Heart left ventricle (tissue), 16 donors: Measurements from ENCODE around the gene LRP1-AS. TPM values are rescaled to one million over a fixed set of nuclear protein-coding genes. Genes with fewer than 3 reads are reported as not detected.

Source experiments
- ATAC-seq, 4 donors: fragments of 200-7000 bp; cut with Tn5 transposase; one replicate each; pipeline ENCODE4 v1.9.1; 2020 to 2022; ENCODE audit warnings: moderate library complexity in 4 of 4, mild to moderate bottlenecking in 3 of 4, moderate number of reproducible peaks in 1 of 4
- DNase-seq, 5 donors: peaks; one replicate each; pipeline ENCODE4 v3.0.0-alpha.2; 2020
- H3K27ac ChIP-seq, 12 donors: fragments of 200-600 bp; sonication (generic) in 4 of 12; one replicate each; pipeline versions ENCODE4 v1.5.0 to v1.8.0; 2016 to 2022; ENCODE audit warnings: mild to moderate bottlenecking in 2 of 12
- H3K27me3 ChIP-seq, 9 donors: fragments of 200-600 bp; sonication (generic) in 2 of 9; one replicate each; pipeline versions ENCODE4 v1.5.1 to v1.8.0; 2016 to 2022; ENCODE audit warnings: mild to moderate bottlenecking in 3 of 9
- H3K36me3 ChIP-seq, 9 donors: fragments of 200-600 bp; sonication (generic) in 2 of 9; one replicate each; pipeline versions ENCODE4 v1.5.0 to v1.8.0; 2018 to 2022; ENCODE audit warnings: mild to moderate bottlenecking in 2 of 9
- H3K4me1 ChIP-seq, 12 donors: fragments of 200-600 bp; sonication (generic) in 4 of 12; one replicate each; pipeline versions ENCODE4 v1.5.0 to v1.8.0; 2016 to 2022; ENCODE audit warnings: mild to moderate bottlenecking in 3 of 12
- H3K4me3 ChIP-seq, 12 donors: fragments of 200-600 bp; sonication (generic) in 4 of 12; one replicate each; pipeline versions ENCODE4 v1.5.0 to v1.8.0; 2017 to 2022; ENCODE audit warnings: mild to moderate bottlenecking in 9 of 12, moderate library complexity in 4 of 12
- H3K9me3 ChIP-seq, 12 donors: fragments of 200-600 bp; sonication (generic) in 4 of 12; one replicate each; pipeline versions ENCODE4 v1.5.0 to v1.8.0; 2016 to 2022; ENCODE audit warnings: mild to moderate bottlenecking in 1 of 12
- POLR2A ChIP-seq, 2 donors: fragments of 450-650 bp; IDR thresholded peaks; one replicate each; pipeline ENCODE4 v1.6.1; 2017; ENCODE audit warnings: antibody characterized with exemption in 2 of 2, mild to moderate bottlenecking in 2 of 2, moderate library complexity in 2 of 2
- WGBS, 4 donors: extraction: QIAGEN DNeasy Blood & Tissue Kit in 2 of 4; methylation state at CpG; one replicate each; pipeline versions ENCODE4 v1.1.5 to v1.1.7; 2013 to 2018; 5-methylcytosine and 5-hydroxymethylcytosine counted together
- intact Hi-C, 10 donors: fragments of 100-400 bp; cut with DNase I; formaldehyde crosslinking; loops; one replicate each; pipeline versions ENCODE4 v1.11.1 to v1.14.2; 2022
- polyA plus RNA-seq, 2 donors: library from polyadenylated mRNA; stranded (reverse); fragments of 200-250 nt; gene quantifications; one replicate each; pipeline ENCODE4 v1.2.3, GENCODE V29; 2013
- total RNA-seq, 9 donors: library from RNA; depleted of rRNA in 2 of 9; stranded (reverse); fragments of >200 nt in 2 of 9; fragmentation: NEBNext Ultra II Directional in 3 of 9; extraction: Animal tissue kit (Norgen Biotek cat#: 25700) in 3 of 9; gene quantifications; one replicate each; pipeline versions ENCODE4 v1.1.0 to v1.2.4, GENCODE V29; 2016 to 2023
- TF ChIP-seq, protein P1 (sequence below), 12 donors: fragments of 200-600 bp; sonication (generic) in 4 of 12; IDR thresholded peaks; one replicate each; pipeline versions ENCODE4 v1.5.0 to v1.8.0; 2018 to 2022; ENCODE audit warnings: antibody characterized with exemption in 12 of 12, mild to moderate bottlenecking in 5 of 12
- donor health status: ischemic (EF 13 %, LVEDD 7.1; RV severe dilation, severe dysfunction).
- donor health status: healthy with polysubstance abuse.
- donor health status: DM: no; HTN: yes; CAD: no.
- donor health status: DM: no; HTN: no; CAD: no.
- donor health status: ischemic (EF 25% LVEDD 6.9; RV normal size, moderate dysfunction).
- donor health status: ischemic (EF 25% LVEDD 5.7; RV mildly dilated, moderate dysfunction).
- donor health status: healthy.
- donor health status: DM: yes; HTN: yes; CAD: no.
- donor health status: ischemic (EF 35%, LVEDD 5.7; RV mildly dilated, moderate dysfunction).
- donor health status: nonischemic (EF 11% LVEDD 7.7; RV severe dilation, severe dysfunction).
- donor health status: DM: yes; HTN: yes; CAD: no.
- donor health status: PGD.
- donor health status: ischemic (EF 29% LVEDD 5.4; RV normal size, mild dysfunction).
- donor health status: nonischemic (EF 23%, LVEDD 6.1; RV moderate dilation, normal function).

LRP1-AS gene
- total and polyA plus RNA-seq, 11 donors = not detected

DNA sequence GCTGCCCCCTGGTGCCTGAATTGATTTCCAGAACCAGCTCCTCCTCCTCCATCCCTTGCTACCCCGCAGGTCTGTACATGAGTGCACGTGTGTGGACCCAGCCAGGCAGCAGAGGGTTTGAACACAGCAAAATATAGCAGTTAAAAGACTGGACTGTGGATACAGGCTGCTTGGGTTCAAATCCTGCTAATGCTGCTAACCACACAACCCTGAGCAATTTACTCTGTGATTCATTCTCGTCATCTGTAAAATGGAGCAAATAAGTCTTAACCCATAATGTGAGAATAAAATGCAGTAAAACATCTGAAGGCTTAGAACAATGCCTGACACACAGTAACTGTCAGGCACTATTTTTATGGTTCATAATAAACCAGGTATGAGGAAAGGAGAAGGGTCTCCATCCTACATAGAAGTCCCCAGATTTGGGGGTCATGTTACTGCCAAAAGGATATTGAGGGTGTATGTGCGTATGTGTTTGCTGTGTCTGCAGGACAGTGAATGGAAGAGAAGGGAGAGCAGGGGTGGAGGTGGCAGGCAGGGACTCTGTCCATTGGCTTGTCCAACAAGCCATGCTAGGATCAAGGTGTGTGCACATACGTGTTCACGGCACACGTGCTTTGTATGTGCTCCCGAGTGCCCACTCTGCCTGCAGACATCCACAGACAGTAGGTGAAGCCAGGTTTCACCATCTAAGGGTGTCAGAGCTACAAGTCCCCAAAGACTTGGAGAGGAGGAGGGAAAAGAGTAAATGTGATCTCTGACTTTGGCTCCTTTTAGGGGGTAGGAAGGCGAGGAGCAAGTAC is 34.7 kb downstream of the LRP1-AS start:
- Histone ChIP-seq H3K36me3 (peaks cover 0 to 12% (median 4%) of the 10 kb centered on the region in 9 donors), H3K27me3 (no peaks in the 10 kb centered on the region), H3K27ac (peak overlapping the region; percentile 86 to 100 (median 99)), H3K9me3 (no peaks in the 10 kb centered on the region), H3K4me3 (peak overlapping the region in 10 of 12 donors; percentile 54 to 88 (median 68)), H3K4me1 (peaks cover 0 to 29% (median 17%) of the 10 kb centered on the region in 12 donors)
- ATAC-seq (peak in 1 of 4 donors; percentile 73), DNase-seq (no peak)
- TF ChIP-seq POLR2A (IDR thresholded peaks at IDR 0.05) = peak in 1 of 2 donors; percentile 13
- TF ChIP-seq, protein P1, sequence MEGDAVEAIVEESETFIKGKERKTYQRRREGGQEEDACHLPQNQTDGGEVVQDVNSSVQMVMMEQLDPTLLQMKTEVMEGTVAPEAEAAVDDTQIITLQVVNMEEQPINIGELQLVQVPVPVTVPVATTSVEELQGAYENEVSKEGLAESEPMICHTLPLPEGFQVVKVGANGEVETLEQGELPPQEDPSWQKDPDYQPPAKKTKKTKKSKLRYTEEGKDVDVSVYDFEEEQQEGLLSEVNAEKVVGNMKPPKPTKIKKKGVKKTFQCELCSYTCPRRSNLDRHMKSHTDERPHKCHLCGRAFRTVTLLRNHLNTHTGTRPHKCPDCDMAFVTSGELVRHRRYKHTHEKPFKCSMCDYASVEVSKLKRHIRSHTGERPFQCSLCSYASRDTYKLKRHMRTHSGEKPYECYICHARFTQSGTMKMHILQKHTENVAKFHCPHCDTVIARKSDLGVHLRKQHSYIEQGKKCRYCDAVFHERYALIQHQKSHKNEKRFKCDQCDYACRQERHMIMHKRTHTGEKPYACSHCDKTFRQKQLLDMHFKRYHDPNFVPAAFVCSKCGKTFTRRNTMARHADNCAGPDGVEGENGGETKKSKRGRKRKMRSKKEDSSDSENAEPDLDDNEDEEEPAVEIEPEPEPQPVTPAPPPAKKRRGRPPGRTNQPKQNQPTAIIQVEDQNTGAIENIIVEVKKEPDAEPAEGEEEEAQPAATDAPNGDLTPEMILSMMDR (IDR thresholded peaks at IDR 0.05) = peak in 11 of 12 donors; percentile 29 to 92 (median 83)
- 58 to 70% (median 65%) methylated on average over 9 of the region's 9 CpGs for WGBS, 4 donors
- intact Hi-C loops = loop anchor here (1.0 to 10.0 kb wide), 7 partner anchors 42 to 358 kb away; partner anchors contain the start of genes ZBTB39 (in 5 of the 10) and PRIM1 (in 1 of the 10)

DNA sequence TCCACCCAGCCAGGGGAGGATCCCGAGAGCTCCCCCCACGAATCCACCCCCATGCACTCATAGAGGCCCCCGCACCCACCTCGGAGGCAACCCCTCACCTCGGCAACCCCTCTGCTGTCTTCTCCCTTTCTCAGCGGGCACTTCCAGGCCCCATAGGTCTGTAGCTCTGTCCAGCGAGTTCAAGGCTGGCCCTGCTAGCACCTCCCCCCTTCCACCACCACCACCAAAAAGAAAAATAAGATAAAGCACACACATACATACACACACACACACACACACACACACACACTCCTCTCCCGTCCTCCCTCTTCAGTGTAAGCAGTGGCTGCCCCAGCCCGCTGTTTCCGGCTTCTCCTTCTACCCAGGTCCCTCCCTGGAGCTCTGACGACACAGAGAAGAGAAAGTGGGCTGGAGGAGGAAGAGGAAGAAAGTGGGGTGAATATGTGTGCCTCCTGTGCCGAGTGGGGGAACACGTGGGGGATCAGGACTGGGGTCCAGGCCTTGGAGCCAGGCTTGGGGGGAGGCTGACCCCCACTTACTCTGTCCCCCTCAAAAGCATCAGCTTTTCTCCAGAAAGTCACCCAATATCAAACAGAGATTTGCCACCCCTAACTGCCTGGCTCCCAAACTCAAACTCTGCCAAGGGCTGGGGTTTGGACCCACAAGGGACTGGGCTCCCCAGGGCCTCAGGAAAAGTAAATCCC is 36.2 kb downstream of the LRP1-AS start, which contains the start of gene STAT6:
TSS of gene STAT6 (minus strand) at position 332 of the 704 bp plus-strand sequence. CDS start 3,084 bp downstream, outside the sequence.
- peak; percentile 86 to 87 (median 87) for DNase-seq
- H3K4me3 ChIP-seq = peak within 1 kb of the TSS; percentile 21 to 88 (median 65)
- peaks cover 0 to 39% (median 17%) of the 10 kb centered on the region in 12 donors for H3K4me1 ChIP-seq
- peak in 1 of 2 donors; percentile 45 for TF ChIP-seq POLR2A (IDR thresholded peaks at IDR 0.05)
- TF ChIP-seq, protein P1 (IDR thresholded peaks at IDR 0.05) = peak in 2 of 12 donors; percentile 24 to 36
- peaks cover 0 to 28% (median 18%) of the 10 kb centered on the region in 9 donors for H3K36me3 ChIP-seq
- no peaks in the 10 kb centered on the region for H3K27me3 ChIP-seq
- peak; percentile 70 to 86 (median 78) for ATAC-seq
- 5 to 21% (median 15%) methylated on average over 11 to 13 of the region's 13 CpGs for WGBS, 4 donors
- intact Hi-C loops = loop anchor here in 7 of 10 donors (1.0 to 10.0 kb wide), 7 partner anchors 22 to 356 kb away; partner anchors contain the start of genes ZBTB39 (in 4 of the 7), NAB2 (in 2 of the 7), NEMP1 (in 1 of the 7) and PRIM1 (in 1 of the 7)
- peak within 1 kb of the TSS; percentile 93 to 100 (median 99) for H3K27ac ChIP-seq
- H3K9me3 ChIP-seq = no peaks in the 10 kb centered on the region

DNA sequence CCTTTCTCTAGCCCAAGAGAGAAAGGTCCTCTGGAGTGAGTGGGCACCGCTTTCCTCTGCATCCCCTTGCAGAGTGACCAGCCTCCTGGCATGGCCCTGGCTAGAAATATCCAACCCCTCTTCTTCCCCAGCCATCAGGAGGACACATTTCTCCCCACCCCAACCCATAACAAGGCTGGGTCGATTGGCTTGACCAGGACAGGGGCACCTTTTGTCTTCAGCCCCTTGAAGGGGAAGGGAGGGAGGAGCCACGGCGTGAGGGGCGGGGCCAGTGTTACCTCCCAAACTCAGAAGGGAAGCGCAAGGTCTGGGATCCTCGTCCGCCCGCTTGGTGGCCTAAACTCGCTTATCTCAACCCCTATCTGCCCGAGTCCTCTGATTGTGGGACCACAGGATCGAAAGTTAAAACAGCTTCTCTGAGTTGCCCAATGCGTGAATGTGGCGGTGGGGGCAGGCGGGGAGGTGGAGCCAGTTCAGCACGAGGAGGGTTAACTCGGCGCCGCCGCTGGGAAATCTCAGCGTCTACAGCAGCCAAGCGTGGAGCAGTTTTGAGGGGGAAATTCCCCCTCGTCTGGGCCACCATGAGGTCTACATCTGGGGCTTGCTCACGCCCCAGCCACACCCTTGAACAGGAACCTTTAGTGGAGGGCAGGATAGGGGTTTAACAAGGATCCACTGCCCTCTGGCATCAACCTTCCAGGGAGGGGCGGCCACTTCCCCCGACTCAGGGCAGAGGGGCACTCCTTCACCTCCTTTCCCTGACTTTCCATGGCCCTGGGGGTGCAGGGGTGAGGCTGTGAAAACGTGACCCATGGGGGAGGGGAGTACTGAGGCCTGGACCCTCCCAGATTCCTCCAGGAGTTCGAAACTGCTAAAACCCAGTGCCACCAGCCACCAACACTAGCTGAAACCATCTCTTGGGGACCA is 37.1 kb downstream of the LRP1-AS start:
- H3K36me3 ChIP-seq = peaks cover 0 to 36% (median 24%) of the 10 kb centered on the region in 9 donors
- ATAC-seq (peak; percentile 1 to 40 (median 24)), DNase-seq (peak; percentile 70 to 85 (median 74))
- H3K4me1 ChIP-seq = peaks cover 0 to 43% (median 17%) of the 10 kb centered on the region in 12 donors
- intact Hi-C loops = loop anchor here in 7 of 10 donors (1.0 to 10.0 kb wide), 7 partner anchors 21 to 356 kb away; partner anchors contain the start of genes ZBTB39 (in 4 of the 7), NAB2 (in 3 of the 7), NEMP1 (in 1 of the 7) and PRIM1 (in 1 of the 7)
- TF ChIP-seq, protein P1 (IDR thresholded peaks at IDR 0.05) = no peak
- peak in 1 of 2 donors; percentile 26 for TF ChIP-seq POLR2A (IDR thresholded peaks at IDR 0.05)
- H3K27me3 ChIP-seq = no peaks in the 10 kb centered on the region
- WGBS, 4 donors = 5 to 12% (median 10%) methylated on average over 12 to 28 of the region's 28 CpGs
- peak overlapping the region; percentile 93 to 100 (median 99) for H3K27ac ChIP-seq
- no peaks in the 10 kb centered on the region for H3K9me3 ChIP-seq
- peak overlapping the region; percentile 21 to 88 (median 65) for H3K4me3 ChIP-seq
